HEK293 (cell line): ENCODE results near the gene LEMD1.
A peak's percentile ranks its signal among the peaks of the same experiment; 100 is the strongest.

Experiments used
- GLIS1 ChIP-seq: fragments of 450-650 bp; formaldehyde crosslinking; IDR thresholded peaks from 2 replicates; pipeline ENCODE4 v1.5.1; 2016; ENCODE audit warnings: missing biosample characterization, missing genetic modification characterization
- HOXD13 ChIP-seq: sonication (generic); formaldehyde crosslinking; IDR thresholded peaks from 2 replicates; pipeline ENCODE4 v1.8.0; 2022; ENCODE audit warnings: missing genetic modification reagents, borderline replicate concordance
- KLF8 ChIP-seq: fragments of 450-650 bp; formaldehyde crosslinking; IDR thresholded peaks from 2 replicates; pipeline ENCODE4 v1.5.1; 2016; ENCODE audit warnings: missing biosample characterization, missing genetic modification characterization
- PBX3 ChIP-seq: sonication (generic); formaldehyde crosslinking; IDR thresholded peaks from 2 replicates; pipeline ENCODE4 v1.8.1; 2022; ENCODE audit warnings: mild to moderate bottlenecking, moderate library complexity, missing genetic modification reagents
- YY2 ChIP-seq: fragments of 450-650 bp; formaldehyde crosslinking; IDR thresholded peaks from 2 replicates; pipeline ENCODE4 v1.5.1; 2016; ENCODE audit warnings: missing biosample characterization, missing genetic modification characterization
- ZBTB10 ChIP-seq: fragments of 450-650 bp; formaldehyde crosslinking; IDR thresholded peaks from 2 replicates; pipeline ENCODE4 v1.5.1; 2016; ENCODE audit warnings: missing biosample characterization, missing genetic modification characterization
- ZBTB20 ChIP-seq: fragments of 450-650 bp; formaldehyde crosslinking; IDR thresholded peaks from 2 replicates; pipeline ENCODE4 v1.5.1; 2016; ENCODE audit warnings: missing biosample characterization, missing genetic modification characterization
- ZBTB21 ChIP-seq: fragments of 450-650 bp; formaldehyde crosslinking; IDR thresholded peaks from 2 replicates; pipeline ENCODE4 v1.5.1; 2017; ENCODE audit warnings: missing biosample characterization, missing genetic modification characterization
- ZFP3 ChIP-seq: fragments of 450-650 bp; formaldehyde crosslinking; IDR thresholded peaks from 2 replicates; pipeline ENCODE4 v1.5.1; 2016; ENCODE audit warnings: low read depth, missing biosample characterization, missing genetic modification characterization
- ZFP69B ChIP-seq: fragments of 450-650 bp; formaldehyde crosslinking; IDR thresholded peaks from 2 replicates; pipeline ENCODE4 v1.5.1; 2016; ENCODE audit warnings: missing biosample characterization, missing genetic modification characterization
- ZNF121 ChIP-seq: fragments of 450-650 bp; formaldehyde crosslinking; IDR thresholded peaks from 2 replicates; pipeline ENCODE4 v1.5.1; 2016; ENCODE audit warnings: missing biosample characterization, missing genetic modification characterization
- ZNF132 ChIP-seq: fragments of 450-650 bp; formaldehyde crosslinking; IDR thresholded peaks from 2 replicates; pipeline ENCODE4 v1.5.1; 2017; ENCODE audit warnings: missing biosample characterization, missing genetic modification characterization, borderline replicate concordance
- ZNF169 ChIP-seq: fragments of 450-650 bp; formaldehyde crosslinking; IDR thresholded peaks from 2 replicates; pipeline ENCODE4 v1.5.1; 2016; ENCODE audit warnings: missing biosample characterization, missing genetic modification characterization
- ZNF174 ChIP-seq: fragments of 450-650 bp; formaldehyde crosslinking; IDR thresholded peaks from 2 replicates; pipeline ENCODE4 v1.5.0; 2017; ENCODE audit warnings: missing biosample characterization, mild to moderate bottlenecking, missing genetic modification characterization
- ZNF211 ChIP-seq: fragments of 450-650 bp; formaldehyde crosslinking; IDR thresholded peaks from 2 replicates; pipeline ENCODE4 v1.5.1; 2016; ENCODE audit warnings: low read depth, missing biosample characterization, missing genetic modification characterization
- ZNF341 ChIP-seq: fragments of 450-650 bp; formaldehyde crosslinking; IDR thresholded peaks from 2 replicates; pipeline ENCODE4; 2016; ENCODE audit warnings: low read depth, missing biosample characterization, missing genetic modification characterization
- ZNF362 ChIP-seq: fragments of 450-650 bp; formaldehyde crosslinking; IDR thresholded peaks from 2 replicates; pipeline ENCODE4 v1.5.1; 2016; ENCODE audit warnings: missing biosample characterization, missing genetic modification characterization
- ZNF37A ChIP-seq: fragments of 450-650 bp; IDR thresholded peaks from 2 replicates; pipeline ENCODE4 v1.5.1; 2018; ENCODE audit warnings: missing biosample characterization, missing genetic modification characterization
- ZNF404 ChIP-seq: fragments of 450-650 bp; formaldehyde crosslinking; IDR thresholded peaks from 2 replicates; pipeline ENCODE4 v1.5.1; 2017; ENCODE audit warnings: missing biosample characterization, missing genetic modification characterization
- ZNF548 ChIP-seq: fragments of 450-650 bp; formaldehyde crosslinking; IDR thresholded peaks from 2 replicates; pipeline ENCODE4 v1.5.1; 2016; ENCODE audit warnings: missing biosample characterization, missing genetic modification characterization
- ZNF555 ChIP-seq: fragments of 450-650 bp; formaldehyde crosslinking; conservative IDR thresholded peaks from 2 replicates; pipeline ENCODE4 v1.5.1; 2017; ENCODE audit warnings: missing biosample characterization, mild to moderate bottlenecking, missing genetic modification characterization, inconsistent platforms
- ZNF610 ChIP-seq: fragments of 450-650 bp; formaldehyde crosslinking; IDR thresholded peaks from 2 replicates; pipeline ENCODE4 v1.5.1; 2016; ENCODE audit warnings: missing biosample characterization, missing genetic modification characterization, borderline replicate concordance
- ZNF776 ChIP-seq: fragments of 450-650 bp; formaldehyde crosslinking; IDR thresholded peaks from 2 replicates; pipeline ENCODE4 v1.5.0; 2017; ENCODE audit warnings: missing biosample characterization, missing genetic modification characterization, borderline replicate concordance
- ZNF837 ChIP-seq: fragments of 450-650 bp; formaldehyde crosslinking; IDR thresholded peaks from 2 replicates; pipeline ENCODE4 v1.5.1; 2016; ENCODE audit warnings: missing biosample characterization, missing genetic modification characterization
- ZSCAN30 ChIP-seq: fragments of 450-650 bp; IDR thresholded peaks from 2 replicates; pipeline ENCODE4 v1.5.1; 2018; ENCODE audit warnings: missing biosample characterization, mild to moderate bottlenecking, missing genetic modification characterization, moderate library complexity
- TF ChIP-seq, protein P1 (sequence below): fragments of 450-650 bp; formaldehyde crosslinking; IDR thresholded peaks from 2 replicates; pipeline ENCODE4 v1.5.1; 2016; ENCODE audit warnings: missing biosample characterization, missing genetic modification characterization
- TF ChIP-seq, protein P2 (sequence below): IDR thresholded peaks from 2 replicates; pipeline ENCODE4 v1.6.1; 2011; ENCODE audit warnings: mild to moderate bottlenecking, low read depth, low read length, borderline replicate concordance
- TF ChIP-seq, protein P3 (sequence below): fragments of 450-650 bp; IDR thresholded peaks from 2 replicates; pipeline ENCODE4 v1.5.1; 2018; ENCODE audit warnings: missing biosample characterization, missing genetic modification characterization
- TF ChIP-seq, protein P4 (sequence below): fragments of 450-650 bp; formaldehyde crosslinking; IDR thresholded peaks from 2 replicates; pipeline ENCODE4 v1.5.1; 2017; ENCODE audit warnings: missing biosample characterization, missing genetic modification characterization
- TF ChIP-seq, protein P5 (sequence below): fragments of 450-650 bp; formaldehyde crosslinking; IDR thresholded peaks from 2 replicates; pipeline ENCODE4 v1.5.1; 2016; ENCODE audit warnings: missing biosample characterization, missing genetic modification characterization

The LEMD1 gene

DNA sequence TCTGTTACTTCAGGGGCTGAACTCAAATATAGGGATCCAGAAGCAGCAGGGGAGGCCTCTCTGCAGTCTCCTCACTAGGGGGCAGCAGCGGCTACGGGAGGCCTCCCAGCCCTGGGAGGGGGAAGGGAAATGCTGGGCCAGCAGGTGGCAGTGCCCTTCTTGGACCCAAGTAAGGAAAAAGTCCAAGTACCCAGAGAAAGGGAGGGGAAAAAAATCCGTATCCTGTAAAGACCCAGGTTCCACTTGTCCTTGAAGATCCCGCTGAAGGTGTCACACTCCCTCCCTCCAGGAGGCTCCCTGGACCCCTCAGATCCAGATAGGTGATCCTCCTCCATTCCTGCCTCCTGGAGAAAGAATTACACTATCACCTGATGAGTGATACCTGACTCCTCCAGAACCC, 86.2 kb downstream of the LEMD1 start (continued):
- no peak for TF ChIP-seq ZNF548
- TF ChIP-seq ZFP69B (tag by site-specific recombination), result 0 out of 2 replicates have a peak, but pooled peaks have one; percentile 28
- TF ChIP-seq ZNF776 (tag by site-specific recombination), result no peak
- TF ChIP-seq ZNF362 (tag by site-specific recombination), result no peak
- TF ChIP-seq ZNF132, result no peak
- no peak for TF ChIP-seq ZBTB20 (tag by site-specific recombination)
- TF ChIP-seq ZNF404 (tag by site-specific recombination), result no peak
- no peak for TF ChIP-seq YY2 (tag by site-specific recombination)
- TF ChIP-seq ZFP3 (tag by site-specific recombination), result no peak
- no peak for TF ChIP-seq ZNF174 (tag by site-specific recombination)
- TF ChIP-seq ZNF610 (tag by site-specific recombination), result no peak
- no peak for TF ChIP-seq ZNF121 (tag by site-specific recombination)
- TF ChIP-seq ZBTB10, result no peak
- TF ChIP-seq, protein P1, sequence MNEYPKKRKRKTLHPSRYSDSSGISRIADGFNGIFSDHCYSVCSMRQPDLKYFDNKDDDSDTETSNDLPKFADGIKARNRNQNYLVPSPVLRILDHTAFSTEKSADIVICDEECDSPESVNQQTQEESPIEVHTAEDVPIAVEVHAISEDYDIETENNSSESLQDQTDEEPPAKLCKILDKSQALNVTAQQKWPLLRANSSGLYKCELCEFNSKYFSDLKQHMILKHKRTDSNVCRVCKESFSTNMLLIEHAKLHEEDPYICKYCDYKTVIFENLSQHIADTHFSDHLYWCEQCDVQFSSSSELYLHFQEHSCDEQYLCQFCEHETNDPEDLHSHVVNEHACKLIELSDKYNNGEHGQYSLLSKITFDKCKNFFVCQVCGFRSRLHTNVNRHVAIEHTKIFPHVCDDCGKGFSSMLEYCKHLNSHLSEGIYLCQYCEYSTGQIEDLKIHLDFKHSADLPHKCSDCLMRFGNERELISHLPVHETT (tag by site-specific recombination), result 0 out of 2 replicates have a peak, but pooled peaks have one; percentile 17
- no peak for TF ChIP-seq ZNF555 (tag by site-specific recombination)
- TF ChIP-seq ZNF37A (tag by site-specific recombination), result no peak
- TF ChIP-seq PBX3 (CRISPR knock-in tag), result no peak
- no peak for TF ChIP-seq ZNF837 (tag by site-specific recombination)
- no peak for TF ChIP-seq ZBTB21
- TF ChIP-seq GLIS1 (tag by site-specific recombination), result peak; percentile 78
- TF ChIP-seq ZNF169 (tag by site-specific recombination), result no peak
- peak; percentile 76; the same call in 1 of the 2 replicates for TF ChIP-seq ZSCAN30 (tag by site-specific recombination)
- TF ChIP-seq, protein P2, sequence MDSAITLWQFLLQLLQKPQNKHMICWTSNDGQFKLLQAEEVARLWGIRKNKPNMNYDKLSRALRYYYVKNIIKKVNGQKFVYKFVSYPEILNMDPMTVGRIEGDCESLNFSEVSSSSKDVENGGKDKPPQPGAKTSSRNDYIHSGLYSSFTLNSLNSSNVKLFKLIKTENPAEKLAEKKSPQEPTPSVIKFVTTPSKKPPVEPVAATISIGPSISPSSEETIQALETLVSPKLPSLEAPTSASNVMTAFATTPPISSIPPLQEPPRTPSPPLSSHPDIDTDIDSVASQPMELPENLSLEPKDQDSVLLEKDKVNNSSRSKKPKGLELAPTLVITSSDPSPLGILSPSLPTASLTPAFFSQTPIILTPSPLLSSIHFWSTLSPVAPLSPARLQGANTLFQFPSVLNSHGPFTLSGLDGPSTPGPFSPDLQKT, result no peak
- TF ChIP-seq, protein P3, sequence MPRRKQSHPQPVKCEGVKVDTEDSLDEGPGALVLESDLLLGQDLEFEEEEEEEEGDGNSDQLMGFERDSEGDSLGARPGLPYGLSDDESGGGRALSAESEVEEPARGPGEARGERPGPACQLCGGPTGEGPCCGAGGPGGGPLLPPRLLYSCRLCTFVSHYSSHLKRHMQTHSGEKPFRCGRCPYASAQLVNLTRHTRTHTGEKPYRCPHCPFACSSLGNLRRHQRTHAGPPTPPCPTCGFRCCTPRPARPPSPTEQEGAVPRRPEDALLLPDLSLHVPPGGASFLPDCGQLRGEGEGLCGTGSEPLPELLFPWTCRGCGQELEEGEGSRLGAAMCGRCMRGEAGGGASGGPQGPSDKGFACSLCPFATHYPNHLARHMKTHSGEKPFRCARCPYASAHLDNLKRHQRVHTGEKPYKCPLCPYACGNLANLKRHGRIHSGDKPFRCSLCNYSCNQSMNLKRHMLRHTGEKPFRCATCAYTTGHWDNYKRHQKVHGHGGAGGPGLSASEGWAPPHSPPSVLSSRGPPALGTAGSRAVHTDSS (tag by site-specific recombination), result no peak; the same call in 1 of the 2 replicates
- TF ChIP-seq, protein P4, sequence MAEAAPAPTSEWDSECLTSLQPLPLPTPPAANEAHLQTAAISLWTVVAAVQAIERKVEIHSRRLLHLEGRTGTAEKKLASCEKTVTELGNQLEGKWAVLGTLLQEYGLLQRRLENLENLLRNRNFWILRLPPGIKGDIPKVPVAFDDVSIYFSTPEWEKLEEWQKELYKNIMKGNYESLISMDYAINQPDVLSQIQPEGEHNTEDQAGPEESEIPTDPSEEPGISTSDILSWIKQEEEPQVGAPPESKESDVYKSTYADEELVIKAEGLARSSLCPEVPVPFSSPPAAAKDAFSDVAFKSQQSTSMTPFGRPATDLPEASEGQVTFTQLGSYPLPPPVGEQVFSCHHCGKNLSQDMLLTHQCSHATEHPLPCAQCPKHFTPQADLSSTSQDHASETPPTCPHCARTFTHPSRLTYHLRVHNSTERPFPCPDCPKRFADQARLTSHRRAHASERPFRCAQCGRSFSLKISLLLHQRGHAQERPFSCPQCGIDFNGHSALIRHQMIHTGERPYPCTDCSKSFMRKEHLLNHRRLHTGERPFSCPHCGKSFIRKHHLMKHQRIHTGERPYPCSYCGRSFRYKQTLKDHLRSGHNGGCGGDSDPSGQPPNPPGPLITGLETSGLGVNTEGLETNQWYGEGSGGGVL (tag by site-specific recombination), result no peak
- TF ChIP-seq ZNF341 (tag by site-specific recombination), result no peak
- no peak for TF ChIP-seq KLF8 (tag by site-specific recombination)
- no peak for TF ChIP-seq ZNF211 (tag by site-specific recombination)
- TF ChIP-seq, protein P5, sequence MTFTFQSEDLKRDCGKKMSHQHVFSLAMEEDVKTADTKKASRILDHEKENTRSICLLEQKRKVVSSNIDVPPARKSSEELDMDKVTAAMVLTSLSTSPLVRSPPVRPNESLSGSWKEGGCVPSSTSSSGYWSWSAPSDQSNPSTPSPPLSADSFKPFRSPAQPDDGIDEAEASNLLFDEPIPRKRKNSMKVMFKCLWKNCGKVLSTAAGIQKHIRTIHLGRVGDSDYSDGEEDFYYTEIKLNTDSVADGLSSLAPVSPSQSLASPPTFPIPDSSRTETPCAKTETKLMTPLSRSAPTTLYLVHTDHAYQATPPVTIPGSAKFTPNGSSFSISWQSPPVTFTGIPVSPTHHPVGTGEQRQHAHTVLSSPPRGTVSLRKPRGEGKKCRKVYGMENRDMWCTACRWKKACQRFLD (tag by site-specific recombination), result no peak
- TF ChIP-seq HOXD13 (CRISPR knock-in tag), result no peak
